Liver (tissue), 9 donors: ENCODE results near the gene DOCK2. TPM values are rescaled to one million over a fixed set of nuclear protein-coding genes. Genes with fewer than 3 reads are reported as not detected.

Experiments used
- DNase-seq: peaks from one replicate; pipeline ENCODE4 v3.0.0-alpha.2; 2017; ENCODE audit warnings: low spot score
- H3K27ac ChIP-seq, 2 donors: one replicate each; pipeline ENCODE4 v1.7.0; 2013; ENCODE audit warnings: inconsistent platforms in 2 of 2, low read length in 2 of 2, control low read depth in 1 of 2, low read depth in 1 of 2, mild to moderate bottlenecking in 1 of 2
- H3K27me3 ChIP-seq, 4 donors: one replicate each; pipeline versions ENCODE4 v1.6.1 to v1.7.0; 2013; ENCODE audit warnings: low read length in 3 of 4, inconsistent platforms in 1 of 4, mild to moderate bottlenecking in 1 of 4, moderate library complexity in 1 of 4; ENCODE audit not compliant: control insufficient read depth in 4 of 4, insufficient read depth in 4 of 4
- H3K36me3 ChIP-seq, 4 donors: one replicate each; pipeline versions ENCODE4 v1.6.1 to v1.7.0; 2013; ENCODE audit warnings: low read length in 3 of 4, mild to moderate bottlenecking in 3 of 4, low read depth in 1 of 4, moderate library complexity in 1 of 4; ENCODE audit not compliant: control insufficient read depth in 4 of 4, insufficient read depth in 3 of 4
- H3K4me1 ChIP-seq, 4 donors: one replicate each; pipeline versions ENCODE4 v1.6.1 to v1.7.0; 2013; ENCODE audit warnings: low read length in 3 of 4, mild to moderate bottlenecking in 3 of 4, moderate library complexity in 1 of 4; ENCODE audit not compliant: control insufficient read depth in 4 of 4, insufficient read depth in 4 of 4
- H3K4me3 ChIP-seq, 3 donors: one replicate each; pipeline versions ENCODE4 v1.6.1 to v1.7.0; 2013; ENCODE audit warnings: low read length in 3 of 3, control low read depth in 1 of 3, low read depth in 1 of 3, mild to moderate bottlenecking in 1 of 3
- H3K9ac ChIP-seq, 2 donors: one replicate each; pipeline ENCODE4 v1.7.0; 2013; ENCODE audit warnings: low read length in 2 of 2, mild to moderate bottlenecking in 2 of 2, moderate library complexity in 2 of 2, control low read depth in 1 of 2, low read depth in 1 of 2
- H3K9me3 ChIP-seq, 4 donors: one replicate each; pipeline versions ENCODE4 v1.6.1 to v1.7.0; 2013; ENCODE audit warnings: low read length in 3 of 4; ENCODE audit not compliant: control insufficient read depth in 4 of 4
- ATF3 ChIP-seq: IDR thresholded peaks from 2 replicates; pipeline ENCODE4 v1.6.1; 2016; ENCODE audit warnings: antibody characterized with exemption
- EGR1 ChIP-seq, 2 donors: IDR thresholded peaks; 2 replicates each; pipeline ENCODE4 v1.6.1; 2016 to 2018; ENCODE audit warnings: antibody characterized with exemption in 2 of 2, low read depth in 2 of 2
- FOXA1 ChIP-seq: IDR thresholded peaks from 2 replicates; pipeline ENCODE4 v1.6.1; 2016; ENCODE audit warnings: antibody characterized with exemption
- FOXA2 ChIP-seq: IDR thresholded peaks from 2 replicates; pipeline ENCODE4 v1.6.1; 2016; ENCODE audit warnings: antibody characterized with exemption
- GABPA ChIP-seq, 2 donors: IDR thresholded peaks in 1 of 2; conservative IDR thresholded peaks in 1 of 2; 2 replicates each; pipeline ENCODE4 v1.6.1; 2016; ENCODE audit warnings: antibody characterized with exemption in 2 of 2, mild to moderate bottlenecking in 1 of 2, moderate library complexity in 1 of 2
- HNF4A ChIP-seq, 2 donors: conservative IDR thresholded peaks; 2 replicates each; pipeline ENCODE4 v1.6.1; 2016; ENCODE audit warnings: antibody characterized with exemption in 2 of 2, mild to moderate bottlenecking in 2 of 2
- HNF4G ChIP-seq: IDR thresholded peaks from 2 replicates; pipeline ENCODE4 v1.6.1; 2016; ENCODE audit warnings: antibody characterized with exemption
- MAX ChIP-seq: IDR thresholded peaks from 2 replicates; pipeline ENCODE4 v1.6.1; 2016; ENCODE audit warnings: antibody characterized with exemption
- NR2F2 ChIP-seq: IDR thresholded peaks from 2 replicates; pipeline ENCODE4 v1.6.1; 2016; ENCODE audit warnings: antibody characterized with exemption
- RAD21 ChIP-seq, 2 donors: IDR thresholded peaks; 2 replicates each; pipeline ENCODE4 v1.6.1; 2016; ENCODE audit warnings: antibody characterized with exemption in 2 of 2, mild to moderate bottlenecking in 2 of 2
- RXRA ChIP-seq, 2 donors: IDR thresholded peaks; 2 replicates each; pipeline ENCODE4 v1.6.1; 2017 to 2018; ENCODE audit warnings: antibody characterized with exemption in 2 of 2, mild to moderate bottlenecking in 1 of 2
- SP1 ChIP-seq: IDR thresholded peaks from 2 replicates; pipeline ENCODE4 v1.6.1; 2018; ENCODE audit warnings: antibody characterized with exemption, mild to moderate bottlenecking
- TAF1 ChIP-seq: conservative IDR thresholded peaks from 2 replicates; pipeline ENCODE4 v1.6.1; 2016; ENCODE audit warnings: antibody characterized with exemption, mild to moderate bottlenecking
- WGBS: extraction: QIAGEN DNeasy Blood & Tissue Kit; methylation state at CpG from one replicate; pipeline ENCODE4 v1.1.7; 2013; 5-methylcytosine and 5-hydroxymethylcytosine counted together
- polyA plus RNA-seq, 2 donors: library from polyadenylated mRNA; stranded (reverse) in 1 of 2; unstranded in 1 of 2; fragments of 200-250 nt in 1 of 2; fragments of >200 nt in 1 of 2; fragmentation: Nextera tagmentation in 1 of 2; extraction: Ambion mirVana in 1 of 2; gene quantifications; one replicate each; pipeline versions ENCODE4 v1.2.1 to v1.2.3, GENCODE V29; 2013 to 2015
- total RNA-seq, 2 donors: library from RNA; depleted of rRNA; stranded (reverse); fragments of >200 nt; gene quantifications; one replicate each; pipeline ENCODE4 v1.2.3, GENCODE V29; 2014
- TF ChIP-seq, protein P1 (sequence below): IDR thresholded peaks from 2 replicates; pipeline ENCODE4 v1.6.1; 2016; ENCODE audit warnings: antibody characterized with exemption, mild to moderate bottlenecking
- TF ChIP-seq, protein P2 (sequence below): fragments of 150-350 bp; IDR thresholded peaks from 2 replicates; pipeline ENCODE4 v1.5.1; 2017; ENCODE audit warnings: improper control_type of control experiment, low read depth, low read length; ENCODE audit not compliant: missing input control
- TF ChIP-seq, protein P3 (sequence below): IDR thresholded peaks from 2 replicates; pipeline ENCODE4 v1.6.1; 2016; ENCODE audit warnings: antibody characterized with exemption
- donor health status: healthy.
- donor health status: healthy.
- donor health status: healthy.
- donor health status: healthy.
- donor health status: healthy.

The DOCK2 gene
- total and polyA plus RNA-seq, 4 donors = 2.3 to 26.6 (median 8.2) TPM

- TF ChIP-seq, protein P1, sequence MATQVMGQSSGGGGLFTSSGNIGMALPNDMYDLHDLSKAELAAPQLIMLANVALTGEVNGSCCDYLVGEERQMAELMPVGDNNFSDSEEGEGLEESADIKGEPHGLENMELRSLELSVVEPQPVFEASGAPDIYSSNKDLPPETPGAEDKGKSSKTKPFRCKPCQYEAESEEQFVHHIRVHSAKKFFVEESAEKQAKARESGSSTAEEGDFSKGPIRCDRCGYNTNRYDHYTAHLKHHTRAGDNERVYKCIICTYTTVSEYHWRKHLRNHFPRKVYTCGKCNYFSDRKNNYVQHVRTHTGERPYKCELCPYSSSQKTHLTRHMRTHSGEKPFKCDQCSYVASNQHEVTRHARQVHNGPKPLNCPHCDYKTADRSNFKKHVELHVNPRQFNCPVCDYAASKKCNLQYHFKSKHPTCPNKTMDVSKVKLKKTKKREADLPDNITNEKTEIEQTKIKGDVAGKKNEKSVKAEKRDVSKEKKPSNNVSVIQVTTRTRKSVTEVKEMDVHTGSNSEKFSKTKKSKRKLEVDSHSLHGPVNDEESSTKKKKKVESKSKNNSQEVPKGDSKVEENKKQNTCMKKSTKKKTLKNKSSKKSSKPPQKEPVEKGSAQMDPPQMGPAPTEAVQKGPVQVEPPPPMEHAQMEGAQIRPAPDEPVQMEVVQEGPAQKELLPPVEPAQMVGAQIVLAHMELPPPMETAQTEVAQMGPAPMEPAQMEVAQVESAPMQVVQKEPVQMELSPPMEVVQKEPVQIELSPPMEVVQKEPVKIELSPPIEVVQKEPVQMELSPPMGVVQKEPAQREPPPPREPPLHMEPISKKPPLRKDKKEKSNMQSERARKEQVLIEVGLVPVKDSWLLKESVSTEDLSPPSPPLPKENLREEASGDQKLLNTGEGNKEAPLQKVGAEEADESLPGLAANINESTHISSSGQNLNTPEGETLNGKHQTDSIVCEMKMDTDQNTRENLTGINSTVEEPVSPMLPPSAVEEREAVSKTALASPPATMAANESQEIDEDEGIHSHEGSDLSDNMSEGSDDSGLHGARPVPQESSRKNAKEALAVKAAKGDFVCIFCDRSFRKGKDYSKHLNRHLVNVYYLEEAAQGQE = no peak
- TF ChIP-seq EGR1 (IDR thresholded peaks at IDR 0.05; ENCODE audit: low read depth in 2 of 2) (no peak), MAX (no peak), HNF4A (conservative IDR thresholded peaks at IDR 0.05) (no peak), RAD21 (IDR thresholded peaks at IDR 0.05) (no peak), SP1 (no peak), FOXA2 (no peak)
Observed at GRCh38 chr5:169814045-169814444, 177.0 kb downstream of the DOCK2 start (continued).

GRCh38 chr5:169814522-169814921, 177.4 kb downstream of the DOCK2 start:
- Histone ChIP-seq H3K4me1 (no peaks in the 10 kb centered on the region), H3K27me3 (no peaks in the 10 kb centered on the region), H3K9ac (no peak overlapping the region), H3K36me3 (peaks cover 0 to 5% (median 0%) of the 10 kb centered on the region in 4 donors), H3K9me3 (peaks cover 0 to 2% (median 0%) of the 10 kb centered on the region in 4 donors), H3K27ac (no peak overlapping the region), H3K4me3 (no peak overlapping the region)
- DNase-seq = no peak
- 69% methylated on average over 1 of the region's 1 CpG for WGBS
- TF ChIP-seq EGR1 (IDR thresholded peaks at IDR 0.05; ENCODE audit: low read depth in 2 of 2) (no peak), HNF4A (conservative IDR thresholded peaks at IDR 0.05) (no peak), GABPA (IDR thresholded peaks at IDR 0.05 in 1 of 2, conservative IDR thresholded peaks at IDR 0.05 in 1 of 2) (no peak), HNF4G (no peak), MAX (no peak), SP1 (no peak), ATF3 (no peak), NR2F2 (no peak), RXRA (IDR thresholded peaks at IDR 0.05) (no peak), FOXA1 (no peak), TAF1 (no peak)
- TF ChIP-seq, protein P2, sequence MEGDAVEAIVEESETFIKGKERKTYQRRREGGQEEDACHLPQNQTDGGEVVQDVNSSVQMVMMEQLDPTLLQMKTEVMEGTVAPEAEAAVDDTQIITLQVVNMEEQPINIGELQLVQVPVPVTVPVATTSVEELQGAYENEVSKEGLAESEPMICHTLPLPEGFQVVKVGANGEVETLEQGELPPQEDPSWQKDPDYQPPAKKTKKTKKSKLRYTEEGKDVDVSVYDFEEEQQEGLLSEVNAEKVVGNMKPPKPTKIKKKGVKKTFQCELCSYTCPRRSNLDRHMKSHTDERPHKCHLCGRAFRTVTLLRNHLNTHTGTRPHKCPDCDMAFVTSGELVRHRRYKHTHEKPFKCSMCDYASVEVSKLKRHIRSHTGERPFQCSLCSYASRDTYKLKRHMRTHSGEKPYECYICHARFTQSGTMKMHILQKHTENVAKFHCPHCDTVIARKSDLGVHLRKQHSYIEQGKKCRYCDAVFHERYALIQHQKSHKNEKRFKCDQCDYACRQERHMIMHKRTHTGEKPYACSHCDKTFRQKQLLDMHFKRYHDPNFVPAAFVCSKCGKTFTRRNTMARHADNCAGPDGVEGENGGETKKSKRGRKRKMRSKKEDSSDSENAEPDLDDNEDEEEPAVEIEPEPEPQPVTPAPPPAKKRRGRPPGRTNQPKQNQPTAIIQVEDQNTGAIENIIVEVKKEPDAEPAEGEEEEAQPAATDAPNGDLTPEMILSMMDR = no peak
- TF ChIP-seq, protein P3, sequence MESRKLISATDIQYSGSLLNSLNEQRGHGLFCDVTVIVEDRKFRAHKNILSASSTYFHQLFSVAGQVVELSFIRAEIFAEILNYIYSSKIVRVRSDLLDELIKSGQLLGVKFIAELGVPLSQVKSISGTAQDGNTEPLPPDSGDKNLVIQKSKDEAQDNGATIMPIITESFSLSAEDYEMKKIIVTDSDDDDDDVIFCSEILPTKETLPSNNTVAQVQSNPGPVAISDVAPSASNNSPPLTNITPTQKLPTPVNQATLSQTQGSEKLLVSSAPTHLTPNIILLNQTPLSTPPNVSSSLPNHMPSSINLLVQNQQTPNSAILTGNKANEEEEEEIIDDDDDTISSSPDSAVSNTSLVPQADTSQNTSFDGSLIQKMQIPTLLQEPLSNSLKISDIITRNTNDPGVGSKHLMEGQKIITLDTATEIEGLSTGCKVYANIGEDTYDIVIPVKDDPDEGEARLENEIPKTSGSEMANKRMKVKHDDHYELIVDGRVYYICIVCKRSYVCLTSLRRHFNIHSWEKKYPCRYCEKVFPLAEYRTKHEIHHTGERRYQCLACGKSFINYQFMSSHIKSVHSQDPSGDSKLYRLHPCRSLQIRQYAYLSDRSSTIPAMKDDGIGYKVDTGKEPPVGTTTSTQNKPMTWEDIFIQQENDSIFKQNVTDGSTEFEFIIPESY = no peak
